ENCODE results near the gene ZNF800.

- TF ChIP-seq CTCF (IDR thresholded peaks at IDR 0.05) (no peak), POLR2A (IDR thresholded peaks at IDR 0.05) (no peak)
Measured at GRCh38 chr7:127390186-127390816, 2.2 kb downstream of the ZNF800 start.
